ENCODE data around the gene SLX9. TPM values are rescaled to one million over a fixed set of nuclear protein-coding genes. Genes with fewer than 3 reads are reported as not detected.

SLX9 gene
- total RNA-seq, 1 donor from 2014 or later, result 31.8 TPM

DNA sequence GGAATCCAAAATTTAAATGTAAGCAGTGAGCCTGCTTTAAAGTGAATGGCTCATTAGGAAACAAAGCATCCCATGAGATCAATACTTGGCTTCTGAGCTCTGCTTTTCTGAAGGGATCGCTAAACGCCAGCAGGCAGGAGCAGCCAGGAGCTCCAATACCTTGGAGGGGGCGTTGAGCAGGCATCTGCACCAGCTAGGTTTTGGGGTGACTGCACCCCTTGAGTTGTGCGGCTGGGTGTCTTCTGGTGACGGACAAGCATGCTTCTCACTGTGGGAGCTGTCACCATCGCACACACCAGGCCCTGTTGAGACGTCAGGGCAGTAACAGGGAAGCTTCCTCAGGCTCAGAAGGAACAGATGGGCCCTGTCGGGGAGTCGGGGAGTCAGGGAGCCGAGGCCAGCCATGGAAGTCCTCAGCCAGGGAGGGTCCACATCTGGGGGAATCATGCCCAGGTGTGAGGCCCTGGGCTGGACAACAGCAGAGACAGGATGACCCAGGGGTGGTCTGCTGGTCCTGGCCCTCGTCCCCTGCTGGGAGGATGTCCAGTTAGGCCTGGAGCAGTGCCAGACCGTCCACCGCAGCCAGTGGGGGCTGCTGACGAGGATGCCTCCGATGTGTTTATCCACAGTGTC, 76.7 kb downstream of the SLX9 start:
- no peaks in the 10 kb centered on the region for H3K9me3 Mint-ChIP-seq
- no peaks in the 10 kb centered on the region for H3K36me3 Mint-ChIP-seq
- no peak for DNase-seq (ENCODE audit: low spot score in 2 of 2, unreplicated experiment in 2 of 2)
- TF ChIP-seq, protein P1, sequence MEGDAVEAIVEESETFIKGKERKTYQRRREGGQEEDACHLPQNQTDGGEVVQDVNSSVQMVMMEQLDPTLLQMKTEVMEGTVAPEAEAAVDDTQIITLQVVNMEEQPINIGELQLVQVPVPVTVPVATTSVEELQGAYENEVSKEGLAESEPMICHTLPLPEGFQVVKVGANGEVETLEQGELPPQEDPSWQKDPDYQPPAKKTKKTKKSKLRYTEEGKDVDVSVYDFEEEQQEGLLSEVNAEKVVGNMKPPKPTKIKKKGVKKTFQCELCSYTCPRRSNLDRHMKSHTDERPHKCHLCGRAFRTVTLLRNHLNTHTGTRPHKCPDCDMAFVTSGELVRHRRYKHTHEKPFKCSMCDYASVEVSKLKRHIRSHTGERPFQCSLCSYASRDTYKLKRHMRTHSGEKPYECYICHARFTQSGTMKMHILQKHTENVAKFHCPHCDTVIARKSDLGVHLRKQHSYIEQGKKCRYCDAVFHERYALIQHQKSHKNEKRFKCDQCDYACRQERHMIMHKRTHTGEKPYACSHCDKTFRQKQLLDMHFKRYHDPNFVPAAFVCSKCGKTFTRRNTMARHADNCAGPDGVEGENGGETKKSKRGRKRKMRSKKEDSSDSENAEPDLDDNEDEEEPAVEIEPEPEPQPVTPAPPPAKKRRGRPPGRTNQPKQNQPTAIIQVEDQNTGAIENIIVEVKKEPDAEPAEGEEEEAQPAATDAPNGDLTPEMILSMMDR (IDR thresholded peaks at IDR 0.05; ENCODE audit: unreplicated experiment), result no peak
- H3K27me3 Mint-ChIP-seq (ENCODE audit: low read depth), result peaks cover 5% of the 10 kb centered on the region
- no peak overlapping the region for H3K4me3 Mint-ChIP-seq
- H3K4me1 Mint-ChIP-seq, result peaks cover 45% of the 10 kb centered on the region
- H3K27ac Mint-ChIP-seq, result peak overlapping the region; percentile 1

DNA sequence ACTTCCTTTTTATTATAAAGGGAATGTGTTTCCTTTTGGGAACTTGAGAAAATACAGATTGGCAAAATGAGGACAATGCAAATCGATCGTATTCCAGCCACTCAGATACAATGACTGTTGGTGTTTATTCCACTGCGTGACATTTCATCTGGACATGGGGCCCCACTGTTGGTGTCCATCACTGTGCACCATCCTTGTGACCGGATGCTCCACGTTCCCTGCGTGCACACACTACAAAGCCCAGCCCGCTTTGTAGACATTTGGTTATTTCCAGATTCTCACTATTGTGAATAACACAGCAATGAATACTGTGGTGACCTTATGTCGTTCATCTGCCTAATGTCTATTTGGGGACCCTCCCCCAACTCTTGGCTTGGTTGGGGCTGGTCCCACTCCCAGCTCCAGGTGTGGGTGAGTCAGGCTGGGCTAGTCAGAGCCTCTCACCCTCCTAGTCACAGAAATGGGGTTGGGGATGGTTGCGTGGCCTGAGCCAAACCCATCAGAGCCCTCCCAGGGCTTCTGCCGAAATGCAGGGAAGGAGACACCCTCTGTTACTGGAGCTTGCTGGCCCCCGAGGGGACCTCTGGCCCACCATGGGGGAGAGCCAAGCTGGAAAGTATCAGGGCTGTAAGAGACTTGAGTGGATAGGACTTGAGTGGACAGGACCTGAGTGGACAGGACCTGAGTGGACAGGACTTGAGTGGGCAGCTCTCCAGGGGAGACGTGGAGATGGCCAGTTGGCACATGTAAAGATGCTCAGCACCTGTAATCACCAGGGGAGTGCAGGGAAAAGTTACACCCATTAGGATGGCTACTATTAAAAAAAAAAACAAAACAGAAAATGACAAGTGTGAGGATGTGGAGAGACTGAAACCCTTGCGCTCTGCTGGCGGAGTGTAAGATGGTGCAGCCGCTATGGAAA, 77.5 kb downstream of the SLX9 start:
- TF ChIP-seq, protein P1 (IDR thresholded peaks at IDR 0.05; ENCODE audit: unreplicated experiment), result no peak
- no peak for DNase-seq (ENCODE audit: low spot score in 2 of 2, unreplicated experiment in 2 of 2)
- peak overlapping the region; percentile 72 for H3K27ac Mint-ChIP-seq
- H3K36me3 Mint-ChIP-seq, result no peaks in the 10 kb centered on the region
- H3K27me3 Mint-ChIP-seq (ENCODE audit: low read depth), result peaks cover 5% of the 10 kb centered on the region
- H3K9me3 Mint-ChIP-seq, result no peaks in the 10 kb centered on the region
- H3K4me1 Mint-ChIP-seq, result peaks cover 38% of the 10 kb centered on the region
- peak overlapping the region; percentile 66 for H3K4me3 Mint-ChIP-seq

DNA sequence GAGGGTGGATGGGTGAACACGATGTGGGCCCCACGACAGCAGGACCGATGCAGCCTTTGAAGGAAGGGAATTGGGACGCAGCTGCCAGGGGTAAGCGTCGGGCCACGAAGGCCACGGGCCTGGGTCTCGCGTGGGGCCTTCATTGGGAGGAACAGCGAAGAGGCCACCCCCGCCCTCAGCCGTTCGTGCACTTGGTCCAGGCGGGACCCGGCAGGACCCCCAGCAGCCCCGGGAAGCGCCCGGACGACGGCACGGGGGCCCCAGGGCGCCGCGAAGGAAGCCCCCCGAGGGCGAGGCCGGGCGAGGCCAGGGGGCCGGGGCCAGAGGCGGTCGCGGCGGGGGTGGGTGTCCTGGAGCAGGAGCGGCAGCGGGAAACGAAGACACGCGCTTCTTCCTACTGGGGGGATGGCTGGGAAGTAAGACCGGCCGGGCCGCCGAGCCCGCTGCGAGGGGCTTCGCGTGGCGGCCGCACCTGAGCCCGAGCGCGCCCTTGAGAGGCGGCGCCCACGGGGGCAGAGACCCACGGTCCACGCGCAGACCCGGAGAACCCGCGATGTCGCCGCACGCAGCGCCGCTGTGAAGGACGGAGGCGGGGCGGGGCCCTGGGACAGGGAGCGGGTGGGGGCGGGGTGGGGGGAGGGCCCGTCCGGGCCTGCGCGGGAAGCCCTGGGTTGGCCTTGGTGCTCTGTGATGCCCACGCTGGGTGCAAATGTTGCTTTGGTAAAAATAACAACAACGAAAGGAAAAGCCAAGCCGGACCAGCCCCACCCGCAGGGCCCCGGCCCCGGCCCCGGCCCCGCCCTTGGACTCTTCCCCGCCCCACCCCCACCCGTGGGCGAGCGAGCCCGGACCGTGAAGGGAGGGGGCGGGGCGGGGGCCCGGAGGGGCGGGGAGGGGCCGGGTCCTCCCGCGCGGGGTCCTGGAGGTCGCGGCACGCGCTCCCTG, 78.6 kb downstream of the SLX9 start:
- DNase-seq (ENCODE audit: low spot score in 2 of 2, unreplicated experiment in 2 of 2), result peak in 1 of 2 experiments; percentile 20
- Mint-ChIP-seq H3K9me3 (peaks cover under 1% of the 10 kb centered on the region), H3K27me3 (ENCODE audit: low read depth) (peaks cover 5% of the 10 kb centered on the region), H3K36me3 (peaks cover under 1% of the 10 kb centered on the region), H3K27ac (peak overlapping the region; percentile 72), H3K4me1 (peaks cover 29% of the 10 kb centered on the region), H3K4me3 (peak overlapping the region; percentile 66)
- TF ChIP-seq, protein P1 (IDR thresholded peaks at IDR 0.05; ENCODE audit: unreplicated experiment), result no peak

DNA sequence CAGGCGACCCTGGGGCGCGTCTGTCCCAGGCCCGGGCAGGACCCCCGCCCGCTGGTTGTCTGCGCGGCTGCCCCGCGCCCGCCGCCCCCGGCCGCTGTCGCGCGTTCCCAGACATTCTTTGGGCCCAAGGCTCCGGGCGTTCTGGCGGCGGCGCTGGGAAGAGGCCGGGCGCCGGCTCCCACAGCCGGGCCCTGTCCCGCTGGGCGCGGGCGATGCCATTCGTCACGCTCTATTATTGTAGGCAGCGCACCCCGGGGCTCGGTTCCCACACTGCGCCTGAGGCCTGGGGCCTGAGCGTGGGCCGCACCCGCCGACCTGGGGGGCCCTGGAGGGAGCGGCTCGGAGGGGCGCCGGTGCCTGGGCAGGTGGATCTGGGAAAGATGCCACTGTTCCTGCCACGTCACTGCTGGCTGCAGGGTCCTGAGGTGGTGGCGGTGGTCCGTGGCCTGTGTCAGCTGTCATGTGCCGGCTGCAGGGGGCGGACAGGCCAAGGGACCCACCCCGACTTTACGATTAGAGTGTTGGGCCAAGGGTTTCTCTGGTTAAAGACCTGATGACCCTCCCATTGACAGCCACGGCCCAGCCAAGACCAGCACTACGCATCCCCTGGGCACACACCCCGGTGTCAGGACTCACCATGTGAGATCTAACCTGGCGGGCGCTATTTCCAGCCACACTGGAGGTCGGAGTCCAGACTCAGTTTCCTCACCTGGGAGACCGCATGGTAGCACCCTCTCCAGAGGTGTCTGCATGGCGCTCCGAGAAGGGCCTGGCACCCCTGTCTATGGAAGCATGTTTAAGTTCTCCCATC, 79.5 kb downstream of the SLX9 start:
- Mint-ChIP-seq H3K27ac (peak overlapping the region; percentile 12), H3K9me3 (peaks cover 6% of the 10 kb centered on the region), H3K27me3 (ENCODE audit: low read depth) (peaks cover 5% of the 10 kb centered on the region), H3K4me1 (peaks cover 24% of the 10 kb centered on the region), H3K36me3 (peaks cover 6% of the 10 kb centered on the region), H3K4me3 (peak overlapping the region; percentile 48)
- peak; percentile 25 to 59 for DNase-seq (ENCODE audit: low spot score in 2 of 2, unreplicated experiment in 2 of 2)
- TF ChIP-seq, protein P1 (IDR thresholded peaks at IDR 0.05; ENCODE audit: unreplicated experiment), result no peak
